ENCODE measurements around the gene TMEM45B. TPM values are rescaled to one million over a fixed set of nuclear protein-coding genes. Genes with fewer than 3 reads are reported as not detected.

Gene TMEM45B
- total RNA-seq, 4 donors from 2014 or later: 30.1 to 127 (median 92.9) TPM

- no peak overlapping the region for H3K27ac ChIP-seq
- peaks cover 10 to 96% (median 70%) of the 10 kb centered on the region in 3 donors for H3K36me3 ChIP-seq
- DNase-seq: no peak
- intact Hi-C loops (cut with DNase I): no loop called here
- H3K4me3 ChIP-seq: no peak overlapping the region
- no peaks in the 10 kb centered on the region for H3K9me3 ChIP-seq
- no peaks in the 10 kb centered on the region for H3K27me3 ChIP-seq
- TF ChIP-seq POLR2A (IDR thresholded peaks at IDR 0.05) (no peak), CTCF (IDR thresholded peaks at IDR 0.05) (no peak)
- no peaks in the 10 kb centered on the region for H3K4me1 ChIP-seq
- 81 to 82% methylated on average over 5 of the region's 5 CpGs for WGBS, 2 donors
Measured at GRCh38 chr11:129888451-129888850, 72.8 kb downstream of the TMEM45B start.

- H3K9me3 ChIP-seq: no peaks in the 10 kb centered on the region
- TF ChIP-seq CTCF (IDR thresholded peaks at IDR 0.05): no peak
- no peak for TF ChIP-seq POLR2A (IDR thresholded peaks at IDR 0.05)
- peaks cover 0 to 44% (median 21%) of the 10 kb centered on the region in 3 donors for H3K36me3 ChIP-seq
- intact Hi-C loops (cut with DNase I): no loop called here
- no peak for DNase-seq
- H3K27ac ChIP-seq: peak overlapping the region; percentile 81 to 93 (median 92)
- no peaks in the 10 kb centered on the region for H3K27me3 ChIP-seq
- peaks cover 4 to 20% (median 10%) of the 10 kb centered on the region in 3 donors for H3K4me1 ChIP-seq
- 15 to 16% methylated on average over 13 of the region's 13 CpGs for WGBS, 2 donors
- peak overlapping the region; percentile 83 to 100 (median 94) for H3K4me3 ChIP-seq
Measured at GRCh38 chr11:129894278-129895125, 78.9 kb downstream of the TMEM45B start.

- 1 to 2% methylated on average over 11 to 15 of the region's 77 CpGs for WGBS, 2 donors
- DNase-seq: peak; percentile 18
- intact Hi-C loops (cut with DNase I): no loop called here
Measured at GRCh38 chr11:129895126-129896041, 79.7 kb downstream of the TMEM45B start, which contains the start of gene NFRKB. NFRKB (minus strand) TSS chr11:129895578; CDS start chr11:129892849, 2,729 bp downstream.

GRCh38 chr11:129896062-129896461 is 80.4 kb downstream of the TMEM45B start:
- intact Hi-C loops (cut with DNase I): no loop called here
- no peaks in the 10 kb centered on the region for H3K27me3 ChIP-seq
- DNase-seq: no peak
- WGBS, 2 donors: 52 to 63% methylated on average over 9 of the region's 9 CpGs
- no peaks in the 10 kb centered on the region for H3K9me3 ChIP-seq
- peak overlapping the region; percentile 81 to 93 (median 92) for H3K27ac ChIP-seq
- H3K36me3 ChIP-seq: peaks cover 0 to 41% (median 9%) of the 10 kb centered on the region in 3 donors
- peak overlapping the region; percentile 83 to 100 (median 94) for H3K4me3 ChIP-seq
- TF ChIP-seq POLR2A (IDR thresholded peaks at IDR 0.05): no peak
- TF ChIP-seq CTCF (IDR thresholded peaks at IDR 0.05): no peak
- peaks cover 4 to 20% (median 10%) of the 10 kb centered on the region in 3 donors for H3K4me1 ChIP-seq

More at GRCh38 chr11:129895126-129896041, 79.7 kb downstream of the TMEM45B start, which contains the start of gene NFRKB:
- Histone ChIP-seq H3K36me3 (peaks cover 0 to 43% (median 14%) of the 10 kb centered on the region in 3 donors), H3K4me1 (peaks cover 4 to 20% (median 10%) of the 10 kb centered on the region in 3 donors), H3K27me3 (no peaks in the 10 kb centered on the region), H3K9me3 (no peaks in the 10 kb centered on the region), H3K4me3 (peak within 1 kb of the TSS; percentile 83 to 100 (median 94)), H3K27ac (peak within 1 kb of the TSS; percentile 81 to 93 (median 92))
- peak in 3 of 4 donors; percentile 20 to 80 (median 63) for TF ChIP-seq POLR2A (IDR thresholded peaks at IDR 0.05)
- no peak for TF ChIP-seq CTCF (IDR thresholded peaks at IDR 0.05)

Data from esophagus squamous epithelium (tissue), 5 donors.